Ovary (tissue), 3 donors: ENCODE results near the gene E2F2.

ENCODE experiments used
- CTCF ChIP-seq, 3 donors: fragments of 450-650 bp in 2 of 3; fragments of 200-600 bp in 1 of 3; IDR thresholded peaks; one replicate each; pipeline versions ENCODE4 v1.5.1 to v1.8.0; 2016 to 2022; ENCODE audit warnings: antibody characterized with exemption in 3 of 3, mild to moderate bottlenecking in 1 of 3
- EP300 ChIP-seq: sonication (generic); formaldehyde crosslinking; IDR thresholded peaks from one replicate; pipeline ENCODE4 v1.6.1; 2017; ENCODE audit warnings: antibody characterized with exemption
- POLR2A ChIP-seq: fragments of 450-650 bp; IDR thresholded peaks from one replicate; pipeline ENCODE4 v1.6.1; 2017; ENCODE audit warnings: antibody characterized with exemption, mild to moderate bottlenecking, moderate library complexity
- donor health status: DM: no; HTN: no; CAD: no.

GRCh38 chr1:23575226-23575810, 44.3 kb upstream of the E2F2 start:
- TF ChIP-seq POLR2A (no peak), CTCF (IDR thresholded peaks at IDR 0.05) (no peak), EP300 (no peak)
